Ovary (tissue), 9 donors: ENCODE measurements around the gene VKORC1L1. TPM values are rescaled to one million over a fixed set of nuclear protein-coding genes. Genes with fewer than 3 reads are reported as not detected.

Source experiments
- DNase-seq, 5 donors: peaks; one replicate each; pipeline ENCODE4 v3.0.0-alpha.2; 2019 to 2020
- H3K27ac ChIP-seq, 2 donors: fragments of 200-600 bp; one replicate each; pipeline versions ENCODE4 v1.5.1 to v1.8.0; 2019 to 2022
- H3K27me3 ChIP-seq: fragments of 200-600 bp; one replicate; pipeline ENCODE4 v1.8.0; 2022
- H3K36me3 ChIP-seq: fragments of 200-600 bp; sonication (generic); one replicate; pipeline ENCODE4 v1.5.1; 2019
- H3K4me1 ChIP-seq: one replicate; pipeline ENCODE4 v1.8.1; 2013; ENCODE audit warnings: mild to moderate bottlenecking, moderate library complexity; ENCODE audit not compliant: insufficient read depth
- H3K4me3 ChIP-seq: fragments of 200-600 bp; sonication (generic); one replicate; pipeline ENCODE4 v1.5.1; 2017
- H3K9me3 ChIP-seq, 2 donors: fragments of 200-600 bp in 1 of 2; sonication (generic) in 1 of 2; one replicate each; pipeline versions ENCODE4 v1.5.1 to v1.8.1; 2013 to 2019; ENCODE audit warnings: mild to moderate bottlenecking in 1 of 2, moderate library complexity in 1 of 2
- EP300 ChIP-seq: sonication (generic); formaldehyde crosslinking; IDR thresholded peaks from one replicate; pipeline ENCODE4 v1.6.1; 2017; ENCODE audit warnings: antibody characterized with exemption
- POLR2A ChIP-seq: fragments of 450-650 bp; IDR thresholded peaks from one replicate; pipeline ENCODE4 v1.6.1; 2017; ENCODE audit warnings: antibody characterized with exemption, mild to moderate bottlenecking, moderate library complexity
- WGBS, 3 donors: extraction: QIAGEN DNeasy Blood & Tissue Kit in 1 of 3; methylation state at CpG; one replicate each; pipeline versions ENCODE4 v1.1.5 to v1.1.7; 2013 to 2017; 5-methylcytosine and 5-hydroxymethylcytosine counted together
- intact Hi-C, 4 donors: fragments of 100-400 bp; cut with DNase I; formaldehyde crosslinking; loops; one replicate each; pipeline versions ENCODE4 v1.11.0 to v1.15.1; 2022 to 2023
- polyA plus RNA-seq, 2 donors: library from polyadenylated mRNA; stranded (reverse); fragments of 200-250 nt in 1 of 2; fragments of 350-450 nt in 1 of 2; fragmentation: Illumina TruSeq in 1 of 2; extraction: RNeasy Lipid Tissue Mini Kit (QIAGEN cat#74804) in 1 of 2; gene quantifications; one replicate each; pipeline ENCODE4 v1.2.3, GENCODE V29; 2013 to 2014
- total RNA-seq, 7 donors: library from RNA; depleted of rRNA in 2 of 7; stranded (reverse); fragments of >200 nt in 2 of 7; fragmentation: NEBNext Ultra II Directional in 3 of 7; extraction: Animal tissue kit (Norgen Biotek cat#: 25700) in 3 of 7; gene quantifications; one replicate each; pipeline versions ENCODE4 v1.1.0 to v1.2.4, GENCODE V29; 2016 to 2023
- TF ChIP-seq, protein P1 (sequence below), 3 donors: fragments of 450-650 bp in 2 of 3; fragments of 200-600 bp in 1 of 3; IDR thresholded peaks; one replicate each; pipeline versions ENCODE4 v1.5.1 to v1.8.0; 2016 to 2022; ENCODE audit warnings: antibody characterized with exemption in 3 of 3, mild to moderate bottlenecking in 1 of 3
- donor health status: DM: no; HTN: no; CAD: no; lungs with moderate emphysema.
- donor health status: DM: no; HTN: no; CAD: no.
- donor health status: Bipolar disorder and iron deficiency.
- donor health status: DM: yes; HTN: yes; CAD: no.
- donor health status: DM: no; HTN: no; CAD: no.
- donor health status: DM: yes; HTN: yes; CAD: no.

The VKORC1L1 gene
- total and polyA plus RNA-seq, 9 donors: 11.8 to 38.0 (median 24.8) TPM

DNA sequence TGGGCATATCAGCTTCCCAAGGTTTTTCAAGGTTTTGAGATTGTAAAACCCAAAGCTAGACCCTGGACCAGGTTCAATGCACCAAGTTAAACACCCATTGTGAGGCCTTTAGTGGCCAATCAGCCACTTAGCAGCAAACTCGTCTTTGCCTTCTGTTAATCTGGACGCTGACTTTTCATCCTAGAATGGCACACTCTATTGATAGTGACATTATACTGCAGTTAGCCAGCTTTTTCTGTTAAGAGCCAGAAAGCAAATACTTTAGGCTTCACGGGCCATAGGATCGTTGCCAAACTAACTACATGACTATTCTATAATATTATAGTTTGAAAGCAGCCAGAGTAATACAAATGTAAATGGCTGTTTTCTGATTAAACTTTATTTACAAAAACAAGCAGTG is 51.3 kb downstream of the VKORC1L1 start:
- no peaks in the 10 kb centered on the region for H3K9me3 ChIP-seq
- H3K27me3 ChIP-seq: no peaks in the 10 kb centered on the region
- 57 to 69% (median 63%) methylated on average over 4 of the region's 4 CpGs for WGBS, 3 donors
- H3K27ac ChIP-seq: no peak overlapping the region
- TF ChIP-seq POLR2A (no peak), EP300 (no peak)
- TF ChIP-seq, protein P1, sequence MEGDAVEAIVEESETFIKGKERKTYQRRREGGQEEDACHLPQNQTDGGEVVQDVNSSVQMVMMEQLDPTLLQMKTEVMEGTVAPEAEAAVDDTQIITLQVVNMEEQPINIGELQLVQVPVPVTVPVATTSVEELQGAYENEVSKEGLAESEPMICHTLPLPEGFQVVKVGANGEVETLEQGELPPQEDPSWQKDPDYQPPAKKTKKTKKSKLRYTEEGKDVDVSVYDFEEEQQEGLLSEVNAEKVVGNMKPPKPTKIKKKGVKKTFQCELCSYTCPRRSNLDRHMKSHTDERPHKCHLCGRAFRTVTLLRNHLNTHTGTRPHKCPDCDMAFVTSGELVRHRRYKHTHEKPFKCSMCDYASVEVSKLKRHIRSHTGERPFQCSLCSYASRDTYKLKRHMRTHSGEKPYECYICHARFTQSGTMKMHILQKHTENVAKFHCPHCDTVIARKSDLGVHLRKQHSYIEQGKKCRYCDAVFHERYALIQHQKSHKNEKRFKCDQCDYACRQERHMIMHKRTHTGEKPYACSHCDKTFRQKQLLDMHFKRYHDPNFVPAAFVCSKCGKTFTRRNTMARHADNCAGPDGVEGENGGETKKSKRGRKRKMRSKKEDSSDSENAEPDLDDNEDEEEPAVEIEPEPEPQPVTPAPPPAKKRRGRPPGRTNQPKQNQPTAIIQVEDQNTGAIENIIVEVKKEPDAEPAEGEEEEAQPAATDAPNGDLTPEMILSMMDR (IDR thresholded peaks at IDR 0.05): no peak
- intact Hi-C loops: no loop called here
- H3K36me3 ChIP-seq: no peaks in the 10 kb centered on the region
- H3K4me1 ChIP-seq: peaks cover 6% of the 10 kb centered on the region
- no peak for DNase-seq
- H3K4me3 ChIP-seq: no peak overlapping the region

DNA sequence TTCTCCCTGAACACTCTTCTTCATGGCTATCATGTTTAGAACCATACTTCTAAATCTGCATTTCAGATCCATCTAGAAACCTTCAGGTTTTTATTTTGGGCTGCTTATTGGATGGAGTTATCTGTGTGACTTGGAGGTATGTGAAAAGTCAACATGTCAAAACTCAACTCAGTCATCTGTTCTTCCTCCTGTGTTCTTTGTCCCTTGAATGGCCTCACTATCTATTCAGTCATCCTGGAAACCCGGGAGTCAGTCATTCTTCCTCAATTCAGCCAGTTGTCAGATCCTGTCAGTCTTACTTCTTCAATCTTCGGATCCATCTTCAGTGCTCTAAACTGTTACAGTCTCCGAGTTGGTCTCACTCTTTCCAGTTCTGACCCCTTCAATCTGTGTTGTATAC is 52.2 kb downstream of the VKORC1L1 start:
- no peaks in the 10 kb centered on the region for H3K9me3 ChIP-seq
- WGBS, 3 donors: 68 to 88% (median 84%) methylated on average over 3 of the region's 3 CpGs
- intact Hi-C loops: no loop called here

DNA sequence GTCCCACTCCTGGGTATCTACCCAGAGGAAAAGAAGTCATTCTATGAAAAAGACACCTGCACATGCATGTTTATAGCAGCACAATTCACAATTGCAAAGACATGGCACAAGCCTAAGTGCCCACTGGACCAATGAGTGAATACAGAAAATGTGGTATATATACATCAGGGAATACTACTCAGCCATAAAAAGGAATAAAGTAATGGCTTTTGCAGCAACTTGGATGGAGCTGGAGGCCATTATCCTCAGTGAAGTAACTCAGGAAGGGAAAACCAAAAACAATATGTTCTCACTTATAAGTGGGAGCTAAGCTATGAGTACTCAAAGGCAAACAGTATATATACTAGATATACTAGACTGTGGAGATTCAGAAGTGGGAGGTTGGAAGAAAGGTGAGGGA is 53.7 kb downstream of the VKORC1L1 start:
- no peaks in the 10 kb centered on the region for H3K27me3 ChIP-seq
- no peak for TF ChIP-seq POLR2A
- TF ChIP-seq EP300: no peak
- TF ChIP-seq, protein P1 (IDR thresholded peaks at IDR 0.05): no peak
- intact Hi-C loops: no loop called here

More for the DNA sequence above, 52.2 kb downstream of the VKORC1L1 start:
- no peak for DNase-seq
- Histone ChIP-seq H3K4me1 (peaks cover 6% of the 10 kb centered on the region), H3K27ac (no peak overlapping the region), H3K36me3 (no peaks in the 10 kb centered on the region), H3K27me3 (no peaks in the 10 kb centered on the region), H3K4me3 (no peak overlapping the region)
- TF ChIP-seq EP300: no peak
- TF ChIP-seq, protein P1 (IDR thresholded peaks at IDR 0.05): no peak
- TF ChIP-seq POLR2A: no peak

DNA sequence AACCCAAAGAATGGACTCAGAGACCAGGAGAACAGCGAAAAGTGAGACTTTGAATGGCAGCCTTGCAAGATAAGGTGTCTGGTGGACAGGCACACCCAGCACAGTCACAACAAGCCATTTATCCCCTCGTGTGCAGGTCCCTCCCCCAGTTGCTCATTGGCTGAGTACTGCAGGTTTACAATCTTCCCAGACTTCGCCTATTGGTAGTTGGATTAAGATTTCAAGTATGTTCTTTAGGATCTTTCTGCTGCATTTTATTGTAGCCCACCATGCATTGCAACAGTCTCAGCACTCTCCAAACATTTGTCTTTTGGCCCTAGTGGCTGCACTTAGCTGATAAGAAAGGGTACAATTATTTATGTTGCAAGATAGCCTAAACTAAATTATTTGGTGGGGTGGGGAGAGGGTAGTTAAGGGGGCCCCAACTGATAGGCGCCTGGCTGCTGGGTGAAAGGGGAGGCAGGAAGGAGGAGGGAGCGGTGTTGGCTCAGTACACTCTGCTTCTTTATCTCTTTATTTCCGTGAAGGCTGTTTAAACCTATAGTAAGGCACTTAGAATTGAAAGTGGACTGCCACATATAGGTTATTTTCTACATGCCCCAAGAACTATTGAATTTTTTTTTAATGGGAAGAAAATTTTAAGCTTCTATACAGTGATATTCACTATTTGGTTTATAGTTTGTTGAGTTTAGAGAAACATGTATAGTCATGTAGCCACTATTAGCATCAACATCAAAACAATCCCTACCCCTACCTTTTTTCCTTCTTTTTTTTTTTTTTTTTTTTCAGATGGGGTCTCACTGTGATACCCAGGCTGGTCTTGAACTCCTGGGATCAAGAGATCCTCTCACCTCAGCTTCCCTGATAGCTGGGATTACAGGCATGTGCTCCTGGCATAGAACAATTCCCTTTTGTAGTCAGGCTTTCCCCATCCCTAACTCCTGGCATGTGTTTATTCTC is 54.9 kb downstream of the VKORC1L1 start:
- H3K9me3 ChIP-seq: no peaks in the 10 kb centered on the region
- no peaks in the 10 kb centered on the region for H3K27me3 ChIP-seq
- WGBS, 3 donors: 52 to 60% (median 59%) methylated on average over 6 of the region's 6 CpGs
- no peak for DNase-seq
- H3K4me1 ChIP-seq: peaks cover 8% of the 10 kb centered on the region
- H3K36me3 ChIP-seq: no peaks in the 10 kb centered on the region
- H3K27ac ChIP-seq: no peak overlapping the region
- intact Hi-C loops: no loop called here
- TF ChIP-seq, protein P1 (IDR thresholded peaks at IDR 0.05): no peak
- TF ChIP-seq EP300 (no peak), POLR2A (no peak)
- H3K4me3 ChIP-seq: no peak overlapping the region

More for the DNA sequence above, 53.7 kb downstream of the VKORC1L1 start:
- Histone ChIP-seq H3K27ac (no peak overlapping the region), H3K4me3 (no peak overlapping the region), H3K4me1 (peaks cover 6% of the 10 kb centered on the region), H3K36me3 (no peaks in the 10 kb centered on the region), H3K9me3 (no peaks in the 10 kb centered on the region)
- no peak for DNase-seq
